Caco-2 (cell line): ENCODE results near the gene PROB1. TPM values are rescaled to one million over a fixed set of nuclear protein-coding genes. Genes with fewer than 3 reads are reported as not detected.

ENCODE experiments used
- BruUV-seq: library from RNA; stranded (reverse); fragments of 400-500 nt; replicated peaks from 2 replicates; lab custom pipeline; 2021; lab: Mats Ljungman, UMichigan
- CTCF ChIA-PET: fragments of 300-600 bp; sonication (Branson Sonifier 250); formaldehyde crosslinking; loops from one replicate; lab custom pipeline; 2022; ENCODE audit warnings: antibody characterized with exemption; lab: Charles Lee
- POLR2A ChIA-PET: fragments of 300-600 bp; sonication (Branson Sonifier 250); formaldehyde crosslinking; loops from one replicate; lab custom pipeline; 2022; ENCODE audit warnings: antibody characterized with exemption; lab: Charles Lee
- DNase-seq, 2 experiments: peaks; one replicate each; pipeline versions ENCODE4 v3.0.0 to v3.0.0-alpha.2; 2020 to 2022
- H3K27me3 ChIP-seq: replicated peaks from 2 replicates; pipeline ENCODE4 v1.6.0; 2011; ENCODE audit warnings: low read length; ENCODE audit not compliant: control insufficient read depth, insufficient read depth
- H3K36me3 ChIP-seq: 2 replicates; pipeline ENCODE4 v1.5.1; 2011; ENCODE audit warnings: low read length; ENCODE audit not compliant: control insufficient read depth, insufficient read depth
- H3K4me1 ChIP-seq: fragments of 250-450 bp; sonication (Bioruptor Pico); 2 replicates; pipeline ENCODE4 v1.5.1; 2020; ENCODE audit warnings: mild to moderate bottlenecking
- H3K4me3 ChIP-seq: 2 replicates; pipeline ENCODE4 v1.5.1; 2011; ENCODE audit warnings: low read depth, mild to moderate bottlenecking, control low read depth, low read length
- H3K9me3 ChIP-seq: fragments of 250-450 bp; sonication (Bioruptor Pico); 2 replicates; pipeline ENCODE4 v1.5.1; 2020; ENCODE audit warnings: mild to moderate bottlenecking, moderate library complexity
- H3K27ac Mint-ChIP-seq: one replicate; pipeline ENCODE4 v1.8.0; 2022; ENCODE audit warnings: mixed read lengths; ENCODE audit not compliant: unreplicated experiment
- H3K27me3 Mint-ChIP-seq: one replicate; pipeline ENCODE4 v1.8.0; 2022; ENCODE audit warnings: mixed read lengths; ENCODE audit not compliant: insufficient read depth, unreplicated experiment
- H3K36me3 Mint-ChIP-seq: one replicate; pipeline ENCODE4 v1.8.0; 2022; ENCODE audit warnings: mild to moderate bottlenecking, mixed read lengths; ENCODE audit not compliant: insufficient read depth, unreplicated experiment
- H3K4me1 Mint-ChIP-seq: one replicate; pipeline ENCODE4 v1.8.0; 2022; ENCODE audit warnings: low read depth, mixed read lengths; ENCODE audit not compliant: unreplicated experiment
- H3K4me3 Mint-ChIP-seq: one replicate; pipeline ENCODE4 v1.8.0; 2022; ENCODE audit warnings: mild to moderate bottlenecking, moderate library complexity, mixed read lengths; ENCODE audit not compliant: unreplicated experiment
- H3K9me3 Mint-ChIP-seq: one replicate; pipeline ENCODE4 v1.8.0; 2022; ENCODE audit warnings: mixed read lengths; ENCODE audit not compliant: unreplicated experiment
- intact Hi-C: fragments of 100-400 bp; cut with micrococcal nuclease; formaldehyde crosslinking; loops from one replicate; pipeline ENCODE4 v1.10.0; 2022; ENCODE audit not compliant: unreplicated experiment
- total RNA-seq: library from RNA; stranded (reverse); gene quantifications from 2 replicates; pipeline ENCODE4 v1.2.3, GENCODE V29; 2022
- TF ChIP-seq, protein P1 (sequence below), 2 experiments: fragments of 200-600 bp in 1 of 2; IDR thresholded peaks; 1 replicate in 1 of 2; 2 replicates in 1 of 2; pipeline versions ENCODE4 v1.5.1 to v1.8.0; 2011 to 2022; ENCODE audit warnings: antibody characterized with exemption in 1 of 2, control low read depth in 1 of 2, inconsistent platforms in 1 of 2, low read depth in 1 of 2, low read length in 1 of 2, mild to moderate bottlenecking in 1 of 2, moderate library complexity in 1 of 2; ENCODE audit not compliant: insufficient read depth in 1 of 2, severe bottlenecking in 1 of 2, unreplicated experiment in 1 of 2

The PROB1 gene
- total RNA-seq, 1 experiment from 2014 or later = 2.7 TPM

DNA sequence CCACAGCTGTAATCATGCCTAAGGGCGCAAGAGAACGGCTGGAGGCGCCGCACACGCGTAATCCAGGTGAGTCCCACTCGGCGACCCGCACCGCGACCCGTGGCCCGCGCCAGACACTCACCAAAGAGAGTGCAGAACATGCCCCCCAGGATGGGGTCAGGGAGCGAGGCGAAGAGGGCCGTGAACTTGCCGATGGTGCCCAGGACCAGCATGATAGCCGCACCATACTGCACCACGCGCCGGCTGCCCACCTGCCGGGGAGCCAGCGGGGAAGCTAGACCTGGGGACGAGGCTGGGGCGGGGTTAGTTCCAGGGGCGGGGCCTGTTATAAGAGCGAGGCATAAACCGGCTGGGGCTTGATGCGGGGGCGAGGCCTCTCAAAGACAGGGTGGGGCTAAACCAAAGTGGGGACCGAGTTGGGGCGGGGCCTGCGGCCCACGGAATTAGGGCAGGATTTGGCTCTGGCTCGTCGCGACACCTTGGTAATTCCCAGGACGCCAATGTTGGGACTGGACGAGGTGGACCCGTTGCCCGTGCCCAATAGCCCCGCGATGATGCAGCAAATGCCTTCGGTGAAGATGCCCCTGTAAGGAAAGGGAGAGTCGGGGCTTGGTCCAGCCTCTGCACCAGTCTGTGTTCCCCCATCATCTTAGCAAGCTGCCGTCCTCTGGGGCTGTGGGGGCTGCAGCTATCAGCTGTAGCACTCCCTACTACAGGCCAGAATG, 16.6 kb downstream of the PROB1 start:
- BruUV-seq = no TSS peak
- H3K36me3 Mint-ChIP-seq = peaks cover 28% of the 10 kb centered on the region
- intact Hi-C loops = no loop called here
- H3K27ac Mint-ChIP-seq = no peak overlapping the region
- Histone ChIP-seq H3K27me3 (no peaks in the 10 kb centered on the region), H3K36me3 (no peaks in the 10 kb centered on the region; the same call in 1 of the 2 replicates), H3K9me3 (no peaks in the 10 kb centered on the region; the same call in 1 of the 2 replicates), H3K4me1 (peaks cover 12% of the 10 kb centered on the region), H3K4me3 (no peak overlapping the region)
- H3K9me3 Mint-ChIP-seq = no peaks in the 10 kb centered on the region
- ChIA-PET CTCF (no interaction called here), POLR2A (no interaction called here)
- H3K27me3 Mint-ChIP-seq = no peaks in the 10 kb centered on the region
- DNase-seq = no peak
- H3K4me3 Mint-ChIP-seq = no peak overlapping the region
- TF ChIP-seq, protein P1, sequence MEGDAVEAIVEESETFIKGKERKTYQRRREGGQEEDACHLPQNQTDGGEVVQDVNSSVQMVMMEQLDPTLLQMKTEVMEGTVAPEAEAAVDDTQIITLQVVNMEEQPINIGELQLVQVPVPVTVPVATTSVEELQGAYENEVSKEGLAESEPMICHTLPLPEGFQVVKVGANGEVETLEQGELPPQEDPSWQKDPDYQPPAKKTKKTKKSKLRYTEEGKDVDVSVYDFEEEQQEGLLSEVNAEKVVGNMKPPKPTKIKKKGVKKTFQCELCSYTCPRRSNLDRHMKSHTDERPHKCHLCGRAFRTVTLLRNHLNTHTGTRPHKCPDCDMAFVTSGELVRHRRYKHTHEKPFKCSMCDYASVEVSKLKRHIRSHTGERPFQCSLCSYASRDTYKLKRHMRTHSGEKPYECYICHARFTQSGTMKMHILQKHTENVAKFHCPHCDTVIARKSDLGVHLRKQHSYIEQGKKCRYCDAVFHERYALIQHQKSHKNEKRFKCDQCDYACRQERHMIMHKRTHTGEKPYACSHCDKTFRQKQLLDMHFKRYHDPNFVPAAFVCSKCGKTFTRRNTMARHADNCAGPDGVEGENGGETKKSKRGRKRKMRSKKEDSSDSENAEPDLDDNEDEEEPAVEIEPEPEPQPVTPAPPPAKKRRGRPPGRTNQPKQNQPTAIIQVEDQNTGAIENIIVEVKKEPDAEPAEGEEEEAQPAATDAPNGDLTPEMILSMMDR (IDR thresholded peaks at IDR 0.05; ENCODE audit: insufficient read depth in 1 of 2, low read depth in 1 of 2, low read length in 1 of 2, severe bottlenecking in 1 of 2, unreplicated experiment in 1 of 2) = no peak
- H3K4me1 Mint-ChIP-seq = peaks cover 11% of the 10 kb centered on the region

DNA sequence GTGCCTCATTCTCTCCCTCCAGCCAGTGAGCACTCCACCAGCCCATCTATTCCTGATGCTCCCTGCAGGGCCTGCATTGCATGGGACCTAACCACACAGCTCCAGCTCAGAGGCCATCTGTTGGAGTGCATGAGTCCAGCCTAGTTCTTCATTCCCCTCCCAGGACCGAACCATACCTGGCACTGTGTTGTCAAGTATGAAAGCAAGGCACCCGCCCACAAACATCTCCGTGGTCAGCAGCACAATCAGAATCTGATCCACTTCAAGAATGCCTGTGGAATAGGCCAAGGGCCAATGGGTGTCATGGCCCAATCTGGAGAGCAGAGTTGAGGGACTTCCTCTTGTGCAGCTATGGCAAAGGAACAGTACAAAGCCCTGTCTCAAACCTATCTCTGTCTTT, 17.7 kb downstream of the PROB1 start:
- peaks cover 32% of the 10 kb centered on the region for H3K36me3 Mint-ChIP-seq
- no peak overlapping the region for H3K4me3 ChIP-seq
- no peaks in the 10 kb centered on the region; the same call in 1 of the 2 replicates for H3K9me3 ChIP-seq
- peaks cover 4% of the 10 kb centered on the region for H3K4me1 ChIP-seq
- H3K4me1 Mint-ChIP-seq = peaks cover 5% of the 10 kb centered on the region
- no peaks in the 10 kb centered on the region for H3K27me3 ChIP-seq
- BruUV-seq = no TSS peak
- H3K36me3 ChIP-seq = no peaks in the 10 kb centered on the region; the same call in 1 of the 2 replicates
- H3K27me3 Mint-ChIP-seq = no peaks in the 10 kb centered on the region
- H3K27ac Mint-ChIP-seq = no peak overlapping the region
- H3K4me3 Mint-ChIP-seq = no peak overlapping the region
- ChIA-PET POLR2A (no interaction called here), CTCF (no interaction called here)
- no peak for DNase-seq
- H3K9me3 Mint-ChIP-seq = no peaks in the 10 kb centered on the region
- TF ChIP-seq, protein P1 (IDR thresholded peaks at IDR 0.05; ENCODE audit: insufficient read depth in 1 of 2, low read depth in 1 of 2, low read length in 1 of 2, severe bottlenecking in 1 of 2, unreplicated experiment in 1 of 2) = no peak
- intact Hi-C loops = no loop called here

DNA sequence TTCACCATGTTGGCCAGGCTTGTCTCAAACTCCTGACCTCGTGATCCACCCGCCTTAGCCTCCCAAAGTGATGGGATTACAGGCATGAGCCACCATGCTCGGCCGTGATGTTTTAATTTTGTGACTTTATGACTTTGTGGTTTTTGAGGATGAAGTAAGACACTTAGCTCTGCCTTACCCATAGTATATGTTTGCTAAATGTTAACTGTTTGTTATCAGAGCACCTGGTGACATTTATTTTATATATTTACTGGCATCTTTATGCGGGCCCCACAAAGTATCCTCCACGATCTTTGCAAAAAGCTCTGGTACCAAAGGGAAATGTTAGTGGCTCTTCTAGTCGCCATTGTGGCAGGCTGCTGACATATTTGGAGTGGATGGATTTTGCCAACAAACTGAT, 18.5 kb downstream of the PROB1 start:
- Histone ChIP-seq H3K4me3 (no peak overlapping the region), H3K4me1 (no peaks in the 10 kb centered on the region), H3K9me3 (no peaks in the 10 kb centered on the region; the same call in 1 of the 2 replicates), H3K27me3 (no peaks in the 10 kb centered on the region), H3K36me3 (no peaks in the 10 kb centered on the region; the same call in 1 of the 2 replicates)
- no peak overlapping the region for H3K4me3 Mint-ChIP-seq
- peaks cover 32% of the 10 kb centered on the region for H3K36me3 Mint-ChIP-seq
- no TSS peak for BruUV-seq
- ChIA-PET CTCF (no interaction called here), POLR2A (no interaction called here)
- DNase-seq = no peak
- no peaks in the 10 kb centered on the region for H3K27me3 Mint-ChIP-seq
- no peak overlapping the region for H3K27ac Mint-ChIP-seq
- intact Hi-C loops = no loop called here
- TF ChIP-seq, protein P1 (IDR thresholded peaks at IDR 0.05; ENCODE audit: insufficient read depth in 1 of 2, low read depth in 1 of 2, low read length in 1 of 2, severe bottlenecking in 1 of 2, unreplicated experiment in 1 of 2) = no peak
- no peaks in the 10 kb centered on the region for H3K9me3 Mint-ChIP-seq
- no peaks in the 10 kb centered on the region for H3K4me1 Mint-ChIP-seq
